Measurements from ENCODE around the gene MAP7.

DNA sequence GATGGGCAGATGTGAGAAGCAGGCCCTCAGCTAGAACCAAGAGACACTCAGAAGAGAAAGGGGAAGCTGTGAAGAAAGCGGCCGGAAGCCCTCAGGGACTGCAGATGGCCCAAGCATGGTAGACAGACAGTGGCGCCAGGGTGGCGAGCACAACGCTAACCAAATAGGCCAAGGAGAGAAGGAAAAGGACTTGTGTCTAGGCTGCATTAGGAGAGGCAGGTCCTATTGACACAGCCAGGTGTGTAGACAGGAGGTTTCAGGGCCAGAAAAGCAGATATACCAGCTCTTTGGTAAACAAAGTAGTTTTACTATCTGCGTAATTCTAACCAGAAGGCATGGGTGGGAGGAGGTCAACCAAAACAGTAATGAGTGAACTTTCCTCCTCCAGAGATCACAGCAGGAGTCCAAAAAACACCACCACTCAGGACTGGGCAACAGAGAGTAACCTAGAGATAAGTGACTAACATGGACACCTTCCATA is 15.8 kb upstream of the MAP7 start:
- TF ChIP-seq, protein P1, sequence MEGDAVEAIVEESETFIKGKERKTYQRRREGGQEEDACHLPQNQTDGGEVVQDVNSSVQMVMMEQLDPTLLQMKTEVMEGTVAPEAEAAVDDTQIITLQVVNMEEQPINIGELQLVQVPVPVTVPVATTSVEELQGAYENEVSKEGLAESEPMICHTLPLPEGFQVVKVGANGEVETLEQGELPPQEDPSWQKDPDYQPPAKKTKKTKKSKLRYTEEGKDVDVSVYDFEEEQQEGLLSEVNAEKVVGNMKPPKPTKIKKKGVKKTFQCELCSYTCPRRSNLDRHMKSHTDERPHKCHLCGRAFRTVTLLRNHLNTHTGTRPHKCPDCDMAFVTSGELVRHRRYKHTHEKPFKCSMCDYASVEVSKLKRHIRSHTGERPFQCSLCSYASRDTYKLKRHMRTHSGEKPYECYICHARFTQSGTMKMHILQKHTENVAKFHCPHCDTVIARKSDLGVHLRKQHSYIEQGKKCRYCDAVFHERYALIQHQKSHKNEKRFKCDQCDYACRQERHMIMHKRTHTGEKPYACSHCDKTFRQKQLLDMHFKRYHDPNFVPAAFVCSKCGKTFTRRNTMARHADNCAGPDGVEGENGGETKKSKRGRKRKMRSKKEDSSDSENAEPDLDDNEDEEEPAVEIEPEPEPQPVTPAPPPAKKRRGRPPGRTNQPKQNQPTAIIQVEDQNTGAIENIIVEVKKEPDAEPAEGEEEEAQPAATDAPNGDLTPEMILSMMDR (conservative IDR thresholded peaks at IDR 0.05; ENCODE audit: low read length) = no peak
- no peak for TF ChIP-seq EZH2phosphoT487 (IDR thresholded peaks at IDR 0.05; ENCODE audit: borderline replicate concordance, low read depth, low read length)
